Measurements from ENCODE around the gene RAPGEFL1. TPM values are rescaled to one million over a fixed set of nuclear protein-coding genes. Genes with fewer than 3 reads are reported as not detected.

The RAPGEFL1 gene
- total and polyA plus RNA-seq, 2 of the 8 experiments (the other 6 are each of a cell fraction or from before 2014, with no cell fraction given): 20.0 to 20.2 TPM

- no peak overlapping the region for H2AK5ac ChIP-seq (ENCODE audit: low read depth, low read length)
- H3K79me2 ChIP-seq (ENCODE audit: control insufficient read depth in 1 of 2, insufficient read depth in 2 of 2, low read length in 2 of 2): peaks cover 5 to 82% of the 10 kb centered on the region in 2 experiments; a peak in 3 of 4 replicates
- H3K36me3 ChIP-seq (ENCODE audit: control insufficient read depth in 2 of 4, insufficient read depth in 4 of 4, low read length in 3 of 4): peaks cover 3 to 73% (median 30%) of the 10 kb centered on the region in 4 experiments; a peak in 7 of 8 replicates
- H3K9me3 ChIP-seq (ENCODE audit: insufficient read depth in 2 of 2, low read depth in 1 of 2, low read length in 1 of 2): no peaks in the 10 kb centered on the region
- H3K23ac ChIP-seq (ENCODE audit: insufficient read length): no peak overlapping the region
- POLR2A ChIA-PET (ENCODE audit: partially characterized antibody): interaction anchor here (0.8 to 6.3 kb wide), 10 partner anchors 9 to 76 kb away, joined by 3 to 41 read pairs (median 6); partner anchors contain the start of gene CASC3
- CTCF ChIA-PET (ENCODE audit: partially characterized antibody): interaction anchor here (0.7 to 4.0 kb wide), 9 partner anchors 10 to 66 kb away, joined by 3 to 18 read pairs (median 3); no protein-coding TSS in a partner anchor
- no peak overlapping the region for H3K4me3 ChIP-seq (ENCODE audit: extremely low read depth in 1 of 4, insufficient read depth in 2 of 4, low read depth in 3 of 4, low read length in 4 of 4)
- H4K8ac ChIP-seq (ENCODE audit: extremely low read depth, insufficient read depth, low read length): no peak overlapping the region
- H4K91ac ChIP-seq (replicated peaks; ENCODE audit: insufficient read length, low read length): no peak overlapping the region
- no peak overlapping the region for H3K56ac ChIP-seq (replicated peaks; ENCODE audit: insufficient read length, low read depth, low read length)
- H3K79me1 ChIP-seq (ENCODE audit: low read depth, low read length): peaks cover 4% of the 10 kb centered on the region
- no peaks in the 10 kb centered on the region for H3K27me3 ChIP-seq (replicated peaks in 1 of 4; ENCODE audit: control insufficient read depth in 3 of 4, extremely low read depth in 1 of 4, insufficient read depth in 3 of 4, low read length in 3 of 4)
- H2BK20ac ChIP-seq (ENCODE audit: low read length): no peak overlapping the region
- DNase-seq (ENCODE audit: low read depth in 1 of 2, low spot score in 2 of 2) (no peak), FAIRE-seq (no peak)
- H3K23me2 ChIP-seq (ENCODE audit: low read depth, low read length): no peaks in the 10 kb centered on the region
- no peak overlapping the region for H2BK12ac ChIP-seq (ENCODE audit: low read depth, low read length)
- H3K9ac ChIP-seq (replicated peaks in 1 of 4; ENCODE audit: extremely low read depth in 1 of 4, low read depth in 3 of 4, low read length in 3 of 4): no peak overlapping the region
- H4K20me1 ChIP-seq (replicated peaks in 1 of 2; ENCODE audit: control insufficient read depth in 1 of 2, insufficient read depth in 2 of 2, low read length in 2 of 2): peaks cover 0 to 3% of the 10 kb centered on the region in 2 experiments
- H2BK120ac ChIP-seq (replicated peaks; ENCODE audit: low read depth, low read length): no peak overlapping the region
- H3K14ac ChIP-seq (ENCODE audit: insufficient read length): no peak overlapping the region
- H3K18ac ChIP-seq (ENCODE audit: extremely low read depth, low read length): no peak overlapping the region
- no peak overlapping the region for H3K27ac ChIP-seq (ENCODE audit: low read depth, low read length)
- no peak overlapping the region for H3K4me2 ChIP-seq (ENCODE audit: insufficient read depth in 1 of 2, low read depth in 2 of 2, low read length in 2 of 2)
- no peak overlapping the region for H4K5ac ChIP-seq (ENCODE audit: insufficient read length, low read depth, low read length)
- no peaks in the 10 kb centered on the region for H3K4me1 ChIP-seq (replicated peaks in 1 of 4; ENCODE audit: control insufficient read depth in 3 of 4, insufficient read depth in 4 of 4, low read length in 3 of 4)
- no peak overlapping the region for H2BK15ac ChIP-seq (ENCODE audit: low read length)
- WGBS, 2 experiments (ENCODE audit: extremely low coverage in 1 of 2, insufficient coverage in 1 of 2, insufficient read length in 1 of 2, insufficient replicate concordance in 2 of 2, low coverage in 1 of 2, low lambda C conversion rate in 2 of 2, missing lambda C conversion rate in 1 of 2): 98% methylated on average over 7 of the region's 7 CpGs; no CpG with 5 or more reads in 1 of the 2 experiments
- H2BK5ac ChIP-seq (ENCODE audit: low read depth, low read length): no peak overlapping the region
- H2AFZ ChIP-seq (ENCODE audit: low read length): no peak overlapping the region
- H3K4ac ChIP-seq (replicated peaks; ENCODE audit: insufficient read length, low read depth, low read length): no peak overlapping the region
- no peak for TF ChIP-seq JUND (IDR thresholded peaks at IDR 0.05; ENCODE audit: low read length)
- no peak for TF ChIP-seq SRF (IDR thresholded peaks at IDR 0.05; ENCODE audit: low read depth, low read length)
- TF ChIP-seq KDM1A (IDR thresholded peaks at IDR 0.05; ENCODE audit: borderline replicate concordance, low read length): no peak
- no peak for TF ChIP-seq TEAD4 (IDR thresholded peaks at IDR 0.05; ENCODE audit: low read depth, low read length)
- no peak for TF ChIP-seq JUN (IDR thresholded peaks at IDR 0.05; ENCODE audit: low read depth, low read length)
- TF ChIP-seq USF2 (IDR thresholded peaks at IDR 0.05; ENCODE audit: low read length): no peak
- TF ChIP-seq PHF8 (conservative IDR thresholded peaks at IDR 0.05; ENCODE audit: low read depth, low read length): no peak
- no peak for TF ChIP-seq E2F6 (IDR thresholded peaks at IDR 0.05)
- no peak for TF ChIP-seq GABPA (IDR thresholded peaks at IDR 0.05; ENCODE audit: borderline replicate concordance, insufficient read depth, low read length)
- TF ChIP-seq RFX5 (IDR thresholded peaks at IDR 0.05; ENCODE audit: borderline replicate concordance, low read depth, low read length): no peak
- no peak for TF ChIP-seq CEBPB (IDR thresholded peaks at IDR 0.05; ENCODE audit: low read depth, low read length)
- no peak for TF ChIP-seq CREB1 (IDR thresholded peaks at IDR 0.05)
These were observed 25.8 kb upstream of the RAPGEFL1 start for GRCh38 chr17:40151414-40151963.

Measured in H1 (cell line).